Neural cell (in vitro differentiated cells): ENCODE data around the gene SLC22A2. TPM values are rescaled to one million over a fixed set of nuclear protein-coding genes. Genes with fewer than 3 reads are reported as not detected.

ENCODE experiments used
- H2AFZ ChIP-seq: fragments of 200-600, 300-800 bp; sonication (generic), shearing (Covaris generic); 2 replicates; pipeline ENCODE4 v1.6.0; 2014; ENCODE audit warnings: low read depth, mild to moderate bottlenecking, antibody characterized with exemption, low read length, moderate library complexity
- H3F3A ChIP-seq: fragments of 200-600 bp; shearing (Covaris generic); 2 replicates; pipeline ENCODE4 v1.6.1; 2016; ENCODE audit warnings: mild to moderate bottlenecking, moderate library complexity, mixed read lengths, antibody characterized with exemption, low read length; ENCODE audit not compliant: insufficient read depth, poor library complexity, severe bottlenecking
- H3K27ac ChIP-seq: fragments of 200-600, 300-800 bp; sonication (generic), shearing (Covaris generic); 2 replicates; pipeline ENCODE4 v1.5.1; 2014; ENCODE audit warnings: mild to moderate bottlenecking, low read length, moderate library complexity
- H3K27me3 ChIP-seq: fragments of 300-800, 200-600 bp; sonication (generic), shearing (Covaris generic); 2 replicates; pipeline ENCODE4 v1.6.0; 2014; ENCODE audit warnings: mild to moderate bottlenecking, low read depth, low read length, moderate library complexity; ENCODE audit not compliant: insufficient read depth
- H3K36me3 ChIP-seq: fragments of 300-800, 200-600 bp; sonication (generic), shearing (Covaris generic); 2 replicates; pipeline ENCODE4 v1.5.1; 2014; ENCODE audit warnings: mild to moderate bottlenecking, antibody characterized with exemption, low read length, moderate library complexity; ENCODE audit not compliant: insufficient read depth
- H3K4me2 ChIP-seq: fragments of 300-800, 200-600 bp; sonication (generic), shearing (Covaris generic); 2 replicates; pipeline ENCODE4 v1.6.0; 2014; ENCODE audit warnings: mild to moderate bottlenecking, low read length
- H3K4me3 ChIP-seq: fragments of 300-800, 200-600 bp; sonication (generic), shearing (Covaris generic); 2 replicates; pipeline ENCODE4 v1.5.1; 2014; ENCODE audit warnings: mild to moderate bottlenecking, low read length, moderate library complexity
- H3K79me2 ChIP-seq: fragments of 200-600 bp; shearing (Covaris generic); replicated peaks from 2 replicates; pipeline ENCODE4 v1.6.0; 2014; ENCODE audit warnings: mild to moderate bottlenecking, low read length, moderate library complexity; ENCODE audit not compliant: insufficient read depth
- H3K9ac ChIP-seq: fragments of 300-800, 200-600 bp; sonication (generic), shearing (Covaris generic); 2 replicates; pipeline ENCODE4 v1.6.1; 2016; ENCODE audit warnings: mild to moderate bottlenecking, low read length, mixed read lengths
- H3K9me2 ChIP-seq: fragments of 200-600 bp; shearing (Covaris generic); 2 replicates; pipeline ENCODE4 v1.6.1; 2016; ENCODE audit warnings: mild to moderate bottlenecking, low read length, mixed read lengths; ENCODE audit not compliant: insufficient read depth
- H3K9me3 ChIP-seq: fragments of 200-600, 300-800 bp; sonication (generic), shearing (Covaris generic); 2 replicates; pipeline ENCODE4 v1.6.1; 2016; ENCODE audit warnings: mild to moderate bottlenecking, mixed run types, low read length, moderate library complexity, mixed read lengths
- H4K20me1 ChIP-seq: fragments of 200-600 bp; shearing (Covaris generic); 2 replicates; pipeline ENCODE4 v1.6.1; 2016; ENCODE audit warnings: mild to moderate bottlenecking, mixed run types; ENCODE audit not compliant: insufficient read depth
- CTCF ChIP-seq: fragments of 450-650 bp; IDR thresholded peaks from 2 replicates; pipeline ENCODE4 v1.5.1; 2014; ENCODE audit warnings: antibody characterized with exemption, mild to moderate bottlenecking, moderate library complexity; ENCODE audit not compliant: poor library complexity, severe bottlenecking
- EP300 ChIP-seq: fragments of 450-650 bp; conservative IDR thresholded peaks from 2 replicates; pipeline ENCODE4 v1.6.1; 2014; ENCODE audit warnings: antibody characterized with exemption, mild to moderate bottlenecking, moderate library complexity; ENCODE audit not compliant: poor library complexity, severe bottlenecking
- EZH2 ChIP-seq: fragments of 200-600, 300-800 bp; shearing (Covaris generic), sonication (generic); IDR thresholded peaks from 2 replicates; pipeline ENCODE4 v1.6.1; 2014; ENCODE audit warnings: antibody characterized with exemption, low read length, borderline replicate concordance, mild to moderate bottlenecking; ENCODE audit not compliant: insufficient read depth, poor library complexity, severe bottlenecking
- MXI1 ChIP-seq: fragments of 450-650 bp; conservative IDR thresholded peaks from 2 replicates; pipeline ENCODE4 v1.6.1; 2014; ENCODE audit warnings: antibody characterized with exemption, mild to moderate bottlenecking; ENCODE audit not compliant: poor library complexity, severe bottlenecking
- POLR2AphosphoS5 ChIP-seq: IDR thresholded peaks from 2 replicates; pipeline ENCODE4 v1.6.1; 2012
- RAD21 ChIP-seq: fragments of 450-650 bp; conservative IDR thresholded peaks from 2 replicates; pipeline ENCODE4 v1.6.1; 2014; ENCODE audit warnings: antibody characterized with exemption, mild to moderate bottlenecking, moderate library complexity
- REST ChIP-seq: IDR thresholded peaks from 2 replicates; pipeline ENCODE4 v1.6.1; 2012; ENCODE audit warnings: borderline replicate concordance
- SMC3 ChIP-seq: fragments of 450-650 bp; conservative IDR thresholded peaks from 2 replicates; pipeline ENCODE4 v1.6.1; 2014; ENCODE audit warnings: antibody characterized with exemption, mild to moderate bottlenecking, moderate library complexity; ENCODE audit not compliant: poor library complexity
- TAF1 ChIP-seq: IDR thresholded peaks from 2 replicates; pipeline ENCODE4 v1.6.1; 2012; ENCODE audit warnings: low read depth
- polyA plus RNA-seq: library from polyadenylated mRNA; depleted of rRNA; stranded (reverse); fragments of >200 nt; gene quantifications from 2 replicates; pipeline ENCODE4 v1.2.3, GENCODE V29; 2014

The SLC22A2 gene
- polyA plus RNA-seq, 1 donor from 2014 or later: not detected

GRCh38 chr6:160222491-160222890 is 36.1 kb downstream of the SLC22A2 start:
- Histone ChIP-seq H2AFZ (no peak overlapping the region), H3K9me2 (no peaks in the 10 kb centered on the region), H3K27ac (no peak overlapping the region), H3K9ac (no peak overlapping the region), H3K4me2 (no peak overlapping the region), H3K9me3 (no peaks in the 10 kb centered on the region), H3F3A (no peaks in the 10 kb centered on the region), H3K36me3 (no peaks in the 10 kb centered on the region), H4K20me1 (no peaks in the 10 kb centered on the region), H3K27me3 (no peaks in the 10 kb centered on the region), H3K4me3 (no peak overlapping the region), H3K79me2 (no peaks in the 10 kb centered on the region)
- TF ChIP-seq SMC3: no peak
- no peak for TF ChIP-seq EZH2
- no peak for TF ChIP-seq RAD21
- TF ChIP-seq POLR2AphosphoS5: no peak
- TF ChIP-seq EP300: no peak
- TF ChIP-seq CTCF: no peak
- no peak for TF ChIP-seq REST
- TF ChIP-seq TAF1: no peak
- no peak for TF ChIP-seq MXI1

GRCh38 chr6:160221918-160222317 is 36.7 kb downstream of the SLC22A2 start:
- Histone ChIP-seq H3K79me2 (no peaks in the 10 kb centered on the region), H3F3A (no peaks in the 10 kb centered on the region), H3K36me3 (no peaks in the 10 kb centered on the region), H3K9me3 (no peaks in the 10 kb centered on the region), H3K4me3 (no peak overlapping the region), H3K9me2 (no peaks in the 10 kb centered on the region), H3K4me2 (no peak overlapping the region), H2AFZ (no peak overlapping the region), H3K27me3 (no peaks in the 10 kb centered on the region), H3K9ac (no peak overlapping the region), H3K27ac (no peak overlapping the region), H4K20me1 (no peaks in the 10 kb centered on the region)
- TF ChIP-seq TAF1 (no peak), CTCF (no peak), SMC3 (no peak), MXI1 (no peak), EZH2 (no peak), POLR2AphosphoS5 (no peak), REST (no peak), RAD21 (no peak), EP300 (no peak)
